Urothelium cell line (cell line): Measurements from ENCODE around the gene MAGEA2.
"Not testable (repeated sequence)": the region's sequence is repeated elsewhere in the genome, so short reads cannot be mapped to it uniquely, and the experiment has no call there.

ENCODE experiments used
- DNase-seq: peaks from one replicate; pipeline ENCODE4 v3.0.0; 2011; ENCODE audit warnings: low spot score, mixed read lengths
- FAIRE-seq: peaks from 2 replicates; lab custom pipeline; 2011; peaks lifted over from hg19 to GRCh38; lab: Jason Lieb, UNC

The MAGEA2 gene

DNA sequence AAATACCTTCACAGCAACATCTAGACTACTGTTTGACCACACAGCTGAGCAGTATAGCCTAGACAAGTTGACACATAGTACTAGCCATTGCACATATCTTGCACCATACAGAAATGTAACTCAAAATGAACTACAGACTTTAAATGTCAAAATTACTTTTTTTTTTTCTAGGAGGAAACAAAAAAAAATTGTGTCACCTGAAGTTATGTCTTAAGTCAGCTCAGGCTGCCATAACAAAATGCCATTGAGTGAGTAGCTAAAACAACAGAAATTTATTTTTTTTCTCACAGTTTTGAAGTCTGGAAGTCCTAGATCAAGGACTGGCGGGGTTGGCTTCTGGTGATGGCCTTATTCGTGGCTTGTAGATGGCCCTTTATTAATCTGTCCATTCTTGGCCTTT, 44.5 kb downstream of the MAGEA2 start, which contains the start of gene CSAG2:
Gene CSAG2 (minus strand): TSS at position 101 of the 400 bp plus-strand sequence. CDS start 161 bp downstream, outside the sequence.
- FAIRE-seq, DNase-seq: not testable (repeated sequence)

GRCh38 chrX:152706500-152706899, 47.1 kb downstream of the MAGEA2 start:
- not testable (repeated sequence) for FAIRE-seq, DNase-seq

GRCh38 chrX:152700390-152700789, 53.3 kb downstream of the MAGEA2 start:
- not testable (repeated sequence) for FAIRE-seq, DNase-seq
